Measurements from ENCODE around the gene UQCC5.

UQCC5 gene

DNA sequence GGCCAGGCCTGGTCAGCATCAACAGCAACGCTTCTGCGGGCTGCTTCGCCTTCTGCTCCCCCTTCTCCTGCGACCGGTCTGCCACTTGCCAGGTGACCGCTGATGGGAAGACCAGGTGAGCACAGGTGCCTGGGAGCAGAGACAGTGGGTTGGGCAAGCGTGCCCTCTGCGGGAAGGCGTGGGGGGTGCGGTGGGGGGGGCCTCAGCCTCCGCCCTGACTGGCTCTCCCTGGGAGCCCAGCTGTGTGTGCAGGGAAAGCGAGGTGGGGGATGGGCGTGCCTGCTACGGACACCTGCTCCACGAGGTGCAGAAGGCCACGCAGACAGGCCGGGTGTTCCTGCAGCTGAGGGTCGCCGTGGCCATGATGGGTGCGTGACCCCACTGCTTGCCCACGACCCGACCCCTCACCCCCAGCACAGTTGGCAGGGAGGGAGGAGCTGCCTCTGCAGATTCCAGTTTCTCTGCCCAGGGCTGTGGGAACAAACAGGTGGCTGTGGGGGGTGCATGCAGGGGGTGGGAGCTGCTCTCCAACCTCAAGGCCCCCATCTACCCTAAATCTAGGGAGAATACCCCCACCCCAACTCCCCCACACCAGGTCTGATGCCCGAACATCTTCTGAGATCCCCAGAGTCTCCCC lies 32.5 kb upstream of the UQCC5 start:
- FAIRE-seq, result no peak
- DNase-seq (ENCODE audit: insufficient read length, low spot score), result no peak

DNA sequence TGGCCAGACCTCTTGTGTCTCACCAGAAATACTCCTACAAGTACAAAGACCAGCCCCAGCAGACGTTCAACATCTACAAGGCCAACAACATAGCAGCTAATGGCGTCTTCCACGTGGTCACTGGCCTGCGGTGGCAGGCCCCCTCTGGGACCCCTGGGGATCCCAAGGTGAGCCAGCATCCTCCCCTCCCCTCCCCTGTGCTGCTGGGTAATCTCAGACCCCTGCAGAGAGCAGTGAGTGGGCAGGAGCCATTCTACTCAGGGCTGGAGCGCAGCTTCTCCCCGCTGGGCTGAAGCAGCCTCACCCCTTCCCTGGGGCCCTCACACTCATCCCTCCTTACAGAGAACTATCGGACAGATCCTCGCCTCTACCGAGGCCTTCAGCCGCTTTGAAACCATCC lies 31.4 kb upstream of the UQCC5 start:
- FAIRE-seq (no peak), DNase-seq (ENCODE audit: insufficient read length, low spot score) (no peak)

DNA sequence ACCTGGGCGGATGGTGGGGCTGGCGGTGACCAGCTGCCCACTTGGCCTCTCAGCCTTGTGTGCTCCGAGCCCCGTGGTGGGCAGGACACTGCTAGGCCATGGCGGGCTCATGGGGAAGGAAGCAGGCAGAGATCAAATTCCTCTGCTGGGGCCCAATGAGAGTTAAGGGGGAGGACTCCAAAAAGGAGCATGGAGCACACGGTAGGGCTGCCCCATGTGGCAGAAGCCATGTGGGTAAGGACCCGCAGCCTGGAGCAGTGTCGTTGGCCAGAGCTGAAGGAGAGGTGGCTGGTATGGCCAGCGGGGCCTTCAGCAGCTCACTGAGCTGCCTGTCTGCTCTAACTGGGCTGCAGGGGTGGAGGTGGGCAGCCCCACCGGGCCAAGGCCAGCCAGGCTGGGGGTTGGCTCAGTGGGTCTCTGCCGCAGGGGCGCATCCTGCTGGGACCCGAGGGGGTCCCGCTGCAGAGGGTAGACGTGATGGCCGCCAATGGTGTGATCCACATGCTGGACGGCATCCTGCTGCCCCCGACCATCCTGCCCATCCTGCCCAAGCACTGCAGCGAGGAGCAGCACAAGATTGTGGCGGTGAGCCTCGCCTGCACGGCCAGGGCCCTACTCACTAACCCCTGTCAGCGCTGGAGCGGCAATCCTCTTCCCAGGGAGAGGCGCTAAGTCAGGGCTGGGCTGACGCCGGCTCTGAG lies 30.0 kb upstream of the UQCC5 start:
- no peak for DNase-seq (ENCODE audit: insufficient read length, low spot score)
- FAIRE-seq, result no peak

GRCh38 chr3:52507359-52507758 lies 29.0 kb upstream of the UQCC5 start:
- peak; percentile 68 for DNase-seq (ENCODE audit: insufficient read length, low spot score)
- FAIRE-seq, result peak; percentile 60

- DNase-seq (ENCODE audit: insufficient read length, low spot score), result no peak
Measured at GRCh38 chr3:52509753-52510328, 26.6 kb upstream of the UQCC5 start.

DNA sequence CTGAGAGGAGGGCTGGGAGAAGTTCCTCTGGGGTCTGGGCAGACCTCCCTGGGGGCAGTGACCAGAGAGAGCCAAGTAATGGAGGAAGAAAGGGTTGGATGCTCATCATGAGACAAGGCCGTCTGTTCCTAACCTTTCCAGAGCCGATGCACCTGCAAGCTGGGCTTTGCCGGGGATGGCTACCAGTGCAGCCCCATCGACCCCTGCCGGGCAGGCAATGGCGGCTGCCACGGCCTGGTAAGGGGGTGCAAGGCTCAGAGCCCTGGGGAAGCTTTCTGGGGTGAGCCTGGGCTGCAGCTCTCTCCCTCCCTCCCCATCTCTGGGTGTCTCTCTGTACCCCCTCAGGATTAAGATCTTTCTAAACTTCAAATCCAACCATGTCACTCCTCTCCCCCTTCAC lies 24.9 kb upstream of the UQCC5 start:
- no peak for DNase-seq (ENCODE audit: insufficient read length, low spot score)
- no peak for FAIRE-seq

More at GRCh38 chr3:52509753-52510328, 26.6 kb upstream of the UQCC5 start:
- no peak for FAIRE-seq

- DNase-seq (ENCODE audit: insufficient read length, low spot score) (no peak), FAIRE-seq (no peak)
Measured at GRCh38 chr3:52512105-52512504, 24.3 kb upstream of the UQCC5 start.

DNA sequence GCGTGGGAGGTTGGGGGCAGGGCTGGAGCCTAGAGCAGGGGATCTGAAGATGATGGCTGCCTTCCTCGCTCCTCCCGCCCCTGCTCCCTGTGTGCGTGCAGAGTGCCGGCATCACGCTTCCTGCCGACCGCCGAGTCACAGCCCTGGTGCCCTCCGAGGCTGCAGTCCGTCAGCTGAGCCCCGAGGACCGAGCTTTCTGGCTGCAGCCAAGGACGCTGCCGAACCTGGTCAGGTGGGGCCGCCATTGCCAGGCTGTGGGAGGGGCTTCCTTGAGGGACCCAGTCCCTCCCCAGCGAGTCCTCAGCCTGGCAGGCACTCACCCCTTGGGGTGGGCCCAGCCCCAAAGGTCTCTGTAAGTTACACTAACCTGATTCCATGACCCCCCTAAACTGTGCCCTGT lies 23.7 kb upstream of the UQCC5 start:
- FAIRE-seq (no peak), DNase-seq (ENCODE audit: insufficient read length, low spot score) (no peak)

GRCh38 chr3:52513281-52513680 lies 23.1 kb upstream of the UQCC5 start:
- FAIRE-seq (no peak), DNase-seq (ENCODE audit: insufficient read length, low spot score) (no peak)

GRCh38 chr3:52514576-52514975 lies 21.8 kb upstream of the UQCC5 start:
- no peak for FAIRE-seq

GRCh38 chr3:52515192-52515591 lies 21.2 kb upstream of the UQCC5 start:
- DNase-seq (ENCODE audit: insufficient read length, low spot score), result no peak
- no peak for FAIRE-seq

More at GRCh38 chr3:52514576-52514975, 21.8 kb upstream of the UQCC5 start:
- no peak for DNase-seq (ENCODE audit: insufficient read length, low spot score)

GRCh38 chr3:52516509-52517195 lies 19.8 kb upstream of the UQCC5 start:
- FAIRE-seq (no peak), DNase-seq (ENCODE audit: insufficient read length, low spot score) (no peak)

DNA sequence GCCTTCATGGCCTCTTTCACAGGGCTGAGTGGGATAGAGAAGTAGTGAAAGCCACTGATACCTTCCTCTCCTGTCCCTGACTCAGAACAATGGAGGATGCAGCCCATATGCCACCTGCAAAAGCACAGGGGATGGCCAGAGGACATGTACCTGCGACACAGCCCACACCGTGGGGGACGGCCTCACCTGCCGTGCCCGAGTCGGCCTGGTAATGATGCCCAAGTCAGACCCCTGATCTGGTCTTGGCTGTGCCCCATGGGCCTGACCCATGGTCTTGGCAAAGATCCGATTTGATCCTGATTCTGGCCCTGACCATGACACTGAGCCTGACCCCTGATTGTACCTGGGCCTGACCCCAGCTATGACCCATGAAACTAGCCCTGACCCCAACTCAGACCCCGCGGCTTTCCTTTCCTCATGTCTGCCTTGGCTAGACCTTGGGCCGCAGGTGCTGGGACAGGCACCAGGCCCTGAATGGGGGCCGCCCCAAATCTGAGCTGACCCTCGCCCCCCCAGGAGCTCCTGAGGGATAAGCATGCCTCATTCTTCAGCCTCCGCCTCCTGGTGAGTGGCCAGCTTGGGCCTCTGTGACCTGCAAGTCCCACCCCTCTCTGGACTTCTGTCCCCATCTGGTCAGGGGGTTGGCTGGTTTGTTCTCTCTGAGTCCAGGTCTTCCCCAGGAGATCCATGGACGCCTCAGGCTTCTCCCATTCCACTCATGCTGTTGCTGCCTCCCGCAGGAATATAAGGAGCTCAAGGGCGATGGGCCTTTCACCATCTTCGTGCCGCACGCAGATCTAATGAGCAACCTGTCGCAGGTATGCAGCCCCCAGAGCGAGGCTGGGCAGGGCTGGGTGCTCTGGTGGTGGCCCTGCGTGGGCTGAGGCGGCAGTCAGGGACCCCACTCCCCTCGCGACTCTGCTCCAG lies 18.3 kb upstream of the UQCC5 start:
- FAIRE-seq (no peak), DNase-seq (ENCODE audit: insufficient read length, low spot score) (no peak)

GRCh38 chr3:52518723-52519444 lies 17.5 kb upstream of the UQCC5 start:
- FAIRE-seq (no peak), DNase-seq (ENCODE audit: insufficient read length, low spot score) (no peak)

- DNase-seq (ENCODE audit: insufficient read length, low spot score) (no peak), FAIRE-seq (peak; percentile 58)
Measured at GRCh38 chr3:52519445-52520140, 16.8 kb upstream of the UQCC5 start.

DNA sequence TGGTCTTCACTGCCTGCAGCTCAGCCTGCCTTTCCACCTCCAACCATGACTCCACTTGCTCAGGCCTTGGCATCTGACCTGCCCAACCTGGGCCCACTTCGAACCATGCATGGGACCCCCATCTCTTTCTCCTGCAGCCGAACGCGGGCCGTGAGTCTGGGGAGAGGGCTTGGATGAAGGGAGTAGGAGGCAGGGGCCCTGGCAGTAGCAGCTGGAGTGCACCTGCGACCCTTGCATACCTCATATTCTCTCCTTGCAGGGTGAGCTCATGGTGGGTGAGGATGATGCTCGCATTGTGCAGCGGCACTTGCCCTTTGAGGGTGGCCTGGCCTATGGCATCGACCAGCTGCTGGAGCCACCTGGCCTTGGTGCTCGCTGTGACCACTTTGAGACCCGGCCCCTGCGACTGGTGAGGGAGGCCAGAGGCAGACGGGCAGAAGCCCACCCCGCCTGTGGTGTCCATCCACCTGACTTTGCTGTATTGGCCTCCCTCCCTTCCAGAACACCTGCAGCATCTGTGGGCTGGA lies 16.2 kb upstream of the UQCC5 start:
- no peak for FAIRE-seq
- no peak for DNase-seq (ENCODE audit: insufficient read length, low spot score)

- no peak for FAIRE-seq
- DNase-seq (ENCODE audit: insufficient read length, low spot score), result no peak
Measured at GRCh38 chr3:52520716-52521487, 15.5 kb upstream of the UQCC5 start.

DNA sequence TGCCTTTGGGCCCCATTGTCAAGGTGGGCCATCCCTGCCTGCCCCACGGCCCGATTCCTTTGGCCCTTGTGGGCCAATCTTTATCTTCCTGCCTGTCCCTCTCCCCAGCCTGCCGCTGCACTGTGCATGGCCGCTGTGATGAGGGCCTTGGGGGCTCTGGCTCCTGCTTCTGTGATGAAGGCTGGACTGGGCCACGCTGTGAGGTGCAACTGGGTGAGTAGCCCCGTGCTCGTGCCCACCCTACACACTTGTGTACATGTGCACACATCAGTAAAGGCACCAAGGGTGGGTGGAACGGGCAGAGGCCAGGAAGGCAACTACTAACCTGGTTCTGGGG lies 14.9 kb upstream of the UQCC5 start:
- FAIRE-seq (peak; percentile 48), DNase-seq (ENCODE audit: insufficient read length, low spot score) (no peak)

Measured in HTR-8/SVneo (cell line).